Heart right ventricle (tissue), 16 donors: ENCODE data around the gene ADCY2. TPM values are rescaled to one million over a fixed set of nuclear protein-coding genes. Genes with fewer than 3 reads are reported as not detected.

Experiments used
- ATAC-seq, 8 donors: fragments of 200-7000 bp; cut with Tn5 transposase; one replicate each; pipeline ENCODE4 v1.9.1; 2020; ENCODE audit warnings: mild to moderate bottlenecking in 8 of 8, moderate library complexity in 8 of 8, moderate number of reproducible peaks in 1 of 8
- DNase-seq, 2 donors: peaks; one replicate each; pipeline ENCODE4 v3.0.0-alpha.2; 2020
- H3K27ac ChIP-seq, 10 donors: fragments of 200-600 bp; sonication (generic) in 2 of 10; one replicate each; pipeline versions ENCODE4 v1.5.0 to v1.8.0; 2020 to 2022; ENCODE audit warnings: mild to moderate bottlenecking in 3 of 10
- H3K27me3 ChIP-seq, 7 donors: fragments of 200-600 bp; one replicate each; pipeline ENCODE4 v1.8.0; 2021 to 2022; ENCODE audit warnings: mild to moderate bottlenecking in 2 of 7
- H3K36me3 ChIP-seq, 9 donors: fragments of 200-600 bp; sonication (generic) in 1 of 9; one replicate each; pipeline versions ENCODE4 v1.5.0 to v1.8.0; 2020 to 2022; ENCODE audit warnings: mild to moderate bottlenecking in 2 of 9
- H3K4me1 ChIP-seq, 9 donors: fragments of 200-600 bp; sonication (generic) in 1 of 9; one replicate each; pipeline versions ENCODE4 v1.5.0 to v1.8.0; 2020 to 2022; ENCODE audit warnings: mild to moderate bottlenecking in 4 of 9
- H3K4me3 ChIP-seq, 10 donors: fragments of 200-600 bp; sonication (generic) in 2 of 10; one replicate each; pipeline versions ENCODE4 v1.5.0 to v1.8.0; 2020 to 2022; ENCODE audit warnings: mild to moderate bottlenecking in 7 of 10, moderate library complexity in 2 of 10
- H3K9me3 ChIP-seq, 11 donors: fragments of 200-600 bp in 10 of 11; sonication (generic) in 2 of 11; one replicate each; pipeline versions ENCODE4 v1.5.0 to v1.8.0; 2013 to 2022; ENCODE audit warnings: mild to moderate bottlenecking in 2 of 11, control low read depth in 1 of 11, moderate library complexity in 1 of 11
- WGBS, 2 donors: extraction: QIAGEN DNeasy Blood & Tissue Kit; methylation state at CpG; one replicate each; pipeline ENCODE4 v1.1.7; 2013; ENCODE audit warnings: inconsistent platforms in 1 of 2; 5-methylcytosine and 5-hydroxymethylcytosine counted together
- intact Hi-C, 10 donors: fragments of 100-400 bp; cut with DNase I; formaldehyde crosslinking; loops; one replicate each; pipeline versions ENCODE4 v1.11.1 to v1.14.2; 2022
- polyA plus RNA-seq, 2 donors: library from polyadenylated mRNA; stranded (reverse); fragments of 200-250 nt; gene quantifications; one replicate each; pipeline ENCODE4 v1.2.3, GENCODE V29; 2013
- total RNA-seq, 10 donors: library from RNA; stranded (reverse); fragmentation: NEBNext Ultra II Directional in 3 of 10; extraction: Animal tissue kit (Norgen Biotek cat#: 25700) in 3 of 10; gene quantifications; one replicate each; pipeline versions ENCODE4 v1.2.1 to v1.2.4, GENCODE V29; 2021 to 2023
- TF ChIP-seq, protein P1 (sequence below), 9 donors: fragments of 200-600 bp; sonication (generic) in 2 of 9; IDR thresholded peaks; one replicate each; pipeline versions ENCODE4 v1.5.0 to v1.8.0; 2021 to 2022; ENCODE audit warnings: antibody characterized with exemption in 9 of 9, mild to moderate bottlenecking in 5 of 9, moderate library complexity in 1 of 9
- donor health status: Arrhythmogenic right ventricular cardiomyopathy.
- donor health status: ischemic (EF 13 %, LVEDD 7.1; RV severe dilation, severe dysfunction).
- donor health status: healthy with polysubstance abuse.
- donor health status: DM: no; HTN: yes; CAD: no.
- donor health status: DM: no; HTN: no; CAD: no.
- donor health status: ischemic (EF 25% LVEDD 6.9; RV normal size, moderate dysfunction).
- donor health status: ischemic (EF 25% LVEDD 5.7; RV mildly dilated, moderate dysfunction).
- donor health status: healthy.
- donor health status: DM: yes; HTN: yes; CAD: no.
- donor health status: Ischemic cardiomyopathy.
- donor health status: ischemic (EF 35%, LVEDD 5.7; RV mildly dilated, moderate dysfunction).
- donor health status: nonischemic (EF 11% LVEDD 7.7; RV severe dilation, severe dysfunction).
- donor health status: DM: yes; HTN: yes; CAD: no.
- donor health status: PGD.
- donor health status: ischemic (EF 29% LVEDD 5.4; RV normal size, mild dysfunction).
- donor health status: nonischemic (EF 23%, LVEDD 6.1; RV moderate dilation, normal function).

ADCY2 gene
- total and polyA plus RNA-seq, 12 donors, result 0.04 to 0.90 (median 0.17) TPM

DNA sequence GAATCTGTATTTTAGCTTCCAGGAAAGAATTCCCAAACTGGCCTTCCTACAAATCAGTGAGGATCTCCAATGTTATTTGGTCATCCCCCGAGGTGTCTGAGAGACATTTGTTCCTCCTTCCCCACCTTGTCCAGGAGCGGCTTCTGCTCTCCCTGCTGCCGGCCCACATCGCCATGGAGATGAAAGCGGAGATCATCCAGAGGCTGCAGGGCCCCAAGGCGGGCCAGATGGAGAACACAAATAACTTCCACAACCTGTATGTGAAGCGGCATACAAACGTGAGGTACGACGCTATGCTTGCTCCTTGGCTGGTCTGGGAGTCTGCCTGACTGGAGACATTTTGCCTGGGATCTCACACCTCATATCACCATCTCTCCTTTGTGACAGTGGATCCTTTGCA, 294.6 kb downstream of the ADCY2 start:
- Histone ChIP-seq H3K27me3 (peaks cover 0 to 6% (median 0%) of the 10 kb centered on the region in 7 donors), H3K9me3 (no peaks in the 10 kb centered on the region), H3K4me3 (no peak overlapping the region), H3K27ac (no peak overlapping the region), H3K36me3 (no peaks in the 10 kb centered on the region), H3K4me1 (no peaks in the 10 kb centered on the region)
- no peak for DNase-seq
- no peak for ATAC-seq
- 73 to 75% methylated on average over 10 of the region's 10 CpGs for WGBS, 2 donors
- intact Hi-C loops, result no loop called here
- TF ChIP-seq, protein P1, sequence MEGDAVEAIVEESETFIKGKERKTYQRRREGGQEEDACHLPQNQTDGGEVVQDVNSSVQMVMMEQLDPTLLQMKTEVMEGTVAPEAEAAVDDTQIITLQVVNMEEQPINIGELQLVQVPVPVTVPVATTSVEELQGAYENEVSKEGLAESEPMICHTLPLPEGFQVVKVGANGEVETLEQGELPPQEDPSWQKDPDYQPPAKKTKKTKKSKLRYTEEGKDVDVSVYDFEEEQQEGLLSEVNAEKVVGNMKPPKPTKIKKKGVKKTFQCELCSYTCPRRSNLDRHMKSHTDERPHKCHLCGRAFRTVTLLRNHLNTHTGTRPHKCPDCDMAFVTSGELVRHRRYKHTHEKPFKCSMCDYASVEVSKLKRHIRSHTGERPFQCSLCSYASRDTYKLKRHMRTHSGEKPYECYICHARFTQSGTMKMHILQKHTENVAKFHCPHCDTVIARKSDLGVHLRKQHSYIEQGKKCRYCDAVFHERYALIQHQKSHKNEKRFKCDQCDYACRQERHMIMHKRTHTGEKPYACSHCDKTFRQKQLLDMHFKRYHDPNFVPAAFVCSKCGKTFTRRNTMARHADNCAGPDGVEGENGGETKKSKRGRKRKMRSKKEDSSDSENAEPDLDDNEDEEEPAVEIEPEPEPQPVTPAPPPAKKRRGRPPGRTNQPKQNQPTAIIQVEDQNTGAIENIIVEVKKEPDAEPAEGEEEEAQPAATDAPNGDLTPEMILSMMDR (IDR thresholded peaks at IDR 0.05), result no peak

DNA sequence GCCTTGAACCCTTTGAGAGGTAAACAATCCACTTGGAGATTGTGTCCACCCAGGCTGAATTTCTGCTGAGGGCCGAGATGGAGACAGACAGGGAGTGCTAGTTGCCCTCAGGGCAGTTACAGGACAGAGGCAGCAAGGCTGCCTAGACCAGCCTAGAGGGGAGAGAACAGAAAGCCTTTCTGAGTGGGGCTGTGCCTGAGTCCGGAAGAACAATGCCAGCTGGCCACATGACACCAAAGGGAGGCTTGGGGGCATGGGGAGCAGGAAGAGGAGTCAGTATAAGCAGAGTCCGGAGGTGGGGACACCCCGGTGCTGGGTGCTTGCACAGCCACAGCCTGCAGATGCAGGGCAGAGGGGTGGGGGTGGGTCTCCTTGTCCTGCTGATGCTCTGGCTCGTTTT, 309.3 kb downstream of the ADCY2 start:
- no peak for ATAC-seq

DNA sequence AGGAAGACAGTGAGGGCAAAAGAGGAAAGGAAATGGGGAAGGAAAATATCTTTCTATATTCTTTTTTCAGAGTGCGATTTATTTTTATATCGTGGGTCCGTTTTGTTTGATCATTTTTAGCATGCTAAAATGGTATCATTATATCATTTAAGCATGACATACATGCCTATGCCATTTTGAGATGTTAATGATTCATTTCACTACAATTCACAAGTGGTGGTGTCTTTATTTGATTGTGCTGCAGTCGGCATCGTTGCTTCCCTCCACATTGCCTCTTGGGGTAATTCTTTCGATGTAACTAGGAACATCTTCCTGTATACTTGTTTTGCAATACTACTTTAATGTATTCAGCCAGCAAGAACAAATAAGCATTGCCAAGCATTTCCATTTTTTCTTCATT, 309.8 kb downstream of the ADCY2 start:
- Histone ChIP-seq H3K4me1 (no peaks in the 10 kb centered on the region), H3K27me3 (no peaks in the 10 kb centered on the region), H3K9me3 (peaks cover 0 to 9% (median 0%) of the 10 kb centered on the region in 11 donors), H3K27ac (no peak overlapping the region), H3K36me3 (no peaks in the 10 kb centered on the region), H3K4me3 (no peak overlapping the region)
- intact Hi-C loops, result no loop called here
- WGBS, 2 donors, result 86 to 87% methylated on average over 6 of the region's 6 CpGs
- ATAC-seq (no peak), DNase-seq (no peak)
- TF ChIP-seq, protein P1 (IDR thresholded peaks at IDR 0.05), result no peak

More for the DNA sequence above, 309.3 kb downstream of the ADCY2 start:
- Histone ChIP-seq H3K27me3 (no peaks in the 10 kb centered on the region), H3K4me3 (no peak overlapping the region), H3K36me3 (no peaks in the 10 kb centered on the region), H3K4me1 (no peaks in the 10 kb centered on the region), H3K27ac (no peak overlapping the region), H3K9me3 (peaks cover 0 to 9% (median 0%) of the 10 kb centered on the region in 11 donors)
- WGBS, 2 donors, result 50 to 58% methylated on average over 5 of the region's 5 CpGs
- TF ChIP-seq, protein P1 (IDR thresholded peaks at IDR 0.05), result no peak
- intact Hi-C loops, result no loop called here
- DNase-seq, result no peak

DNA sequence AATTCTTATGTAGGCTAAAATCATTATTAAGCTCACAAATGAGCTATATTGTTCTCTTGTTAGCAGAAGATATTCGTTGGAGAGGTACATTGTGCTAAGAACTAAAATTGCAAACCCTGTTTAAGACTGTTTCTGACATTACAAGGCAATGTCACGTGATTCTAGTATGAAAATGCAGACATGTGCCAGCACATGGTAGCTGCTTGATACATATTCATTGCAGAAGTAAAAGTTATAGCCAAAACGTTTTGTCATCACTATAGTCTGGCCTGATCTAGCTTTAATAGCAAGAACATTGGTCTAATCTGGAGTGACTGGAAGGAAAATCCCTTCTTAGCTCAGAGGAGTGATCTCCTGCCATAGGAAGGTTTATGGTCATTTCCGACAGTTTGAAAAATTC, 310.3 kb downstream of the ADCY2 start:
- no peaks in the 10 kb centered on the region for H3K36me3 ChIP-seq
- ATAC-seq, result no peak
- intact Hi-C loops, result no loop called here
- H3K9me3 ChIP-seq, result peaks cover 0 to 9% (median 0%) of the 10 kb centered on the region in 11 donors
- TF ChIP-seq, protein P1 (IDR thresholded peaks at IDR 0.05), result no peak
- H3K27me3 ChIP-seq, result no peaks in the 10 kb centered on the region
- WGBS, 2 donors, result 54 to 59% methylated on average over 4 of the region's 4 CpGs
- H3K4me3 ChIP-seq, result no peak overlapping the region
- H3K27ac ChIP-seq, result no peak overlapping the region
- DNase-seq, result no peak
- no peaks in the 10 kb centered on the region for H3K4me1 ChIP-seq
